ENCODE measurements around the gene POU2F2. TPM values are rescaled to one million over a fixed set of nuclear protein-coding genes. Genes with fewer than 3 reads are reported as not detected.
A peak's percentile ranks its signal among the peaks of the same experiment; 100 is the strongest.

Gene POU2F2
- total RNA-seq, 4 donors from 2014 or later = 0.67 to 3.8 (median 1.0) TPM

- intact Hi-C loops (cut with DNase I; ENCODE audit: low total_unique reads) = no loop called here
- DNase-seq (ENCODE audit: low spot score in 2 of 2) = no peak
- 1 to 2% methylated on average over 34 of the region's 34 CpGs for WGBS, 2 donors
- peak overlapping the region; percentile 30 for H3K4me3 ChIP-seq (ENCODE audit: low read depth, poor library complexity, severe bottlenecking)
- TF ChIP-seq, protein P1, sequence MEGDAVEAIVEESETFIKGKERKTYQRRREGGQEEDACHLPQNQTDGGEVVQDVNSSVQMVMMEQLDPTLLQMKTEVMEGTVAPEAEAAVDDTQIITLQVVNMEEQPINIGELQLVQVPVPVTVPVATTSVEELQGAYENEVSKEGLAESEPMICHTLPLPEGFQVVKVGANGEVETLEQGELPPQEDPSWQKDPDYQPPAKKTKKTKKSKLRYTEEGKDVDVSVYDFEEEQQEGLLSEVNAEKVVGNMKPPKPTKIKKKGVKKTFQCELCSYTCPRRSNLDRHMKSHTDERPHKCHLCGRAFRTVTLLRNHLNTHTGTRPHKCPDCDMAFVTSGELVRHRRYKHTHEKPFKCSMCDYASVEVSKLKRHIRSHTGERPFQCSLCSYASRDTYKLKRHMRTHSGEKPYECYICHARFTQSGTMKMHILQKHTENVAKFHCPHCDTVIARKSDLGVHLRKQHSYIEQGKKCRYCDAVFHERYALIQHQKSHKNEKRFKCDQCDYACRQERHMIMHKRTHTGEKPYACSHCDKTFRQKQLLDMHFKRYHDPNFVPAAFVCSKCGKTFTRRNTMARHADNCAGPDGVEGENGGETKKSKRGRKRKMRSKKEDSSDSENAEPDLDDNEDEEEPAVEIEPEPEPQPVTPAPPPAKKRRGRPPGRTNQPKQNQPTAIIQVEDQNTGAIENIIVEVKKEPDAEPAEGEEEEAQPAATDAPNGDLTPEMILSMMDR (IDR thresholded peaks at IDR 0.05) = no peak
- no peak for TF ChIP-seq POLR2A (IDR thresholded peaks at IDR 0.05)
Observed at GRCh38 chr19:42175952-42176648, 43.9 kb upstream of the POU2F2 start.

- 55 to 59% methylated on average over 6 of the region's 6 CpGs for WGBS, 2 donors
- H3K4me3 ChIP-seq (ENCODE audit: low read depth, poor library complexity, severe bottlenecking) = no peak overlapping the region
- DNase-seq (ENCODE audit: low spot score in 2 of 2) = no peak
- no peak for TF ChIP-seq POLR2A (IDR thresholded peaks at IDR 0.05)
- TF ChIP-seq, protein P1 (IDR thresholded peaks at IDR 0.05) = no peak
- intact Hi-C loops (cut with DNase I; ENCODE audit: low total_unique reads) = no loop called here
Observed at GRCh38 chr19:42174958-42175734, 42.9 kb upstream of the POU2F2 start.

GRCh38 chr19:42174188-42174587, 41.9 kb upstream of the POU2F2 start:
- H3K4me3 ChIP-seq (ENCODE audit: low read depth, poor library complexity, severe bottlenecking) = no peak overlapping the region
- no peak for DNase-seq (ENCODE audit: low spot score in 2 of 2)
- WGBS, 2 donors = 92 to 94% methylated on average over 11 of the region's 11 CpGs
- intact Hi-C loops (cut with DNase I; ENCODE audit: low total_unique reads) = no loop called here
- no peak for TF ChIP-seq POLR2A (IDR thresholded peaks at IDR 0.05)
- TF ChIP-seq, protein P1 (IDR thresholded peaks at IDR 0.05) = no peak

- WGBS, 2 donors = 76 to 77% methylated on average over 5 of the region's 5 CpGs
- H3K4me3 ChIP-seq (ENCODE audit: low read depth, poor library complexity, severe bottlenecking) = no peak overlapping the region
- TF ChIP-seq, protein P1 (IDR thresholded peaks at IDR 0.05) = no peak
- no peak for TF ChIP-seq POLR2A (IDR thresholded peaks at IDR 0.05)
- intact Hi-C loops (cut with DNase I; ENCODE audit: low total_unique reads) = no loop called here
- no peak for DNase-seq (ENCODE audit: low spot score in 2 of 2)
Observed at GRCh38 chr19:42173695-42174094, 41.4 kb upstream of the POU2F2 start.

GRCh38 chr19:42172261-42172660, 40.0 kb upstream of the POU2F2 start:
- no peak for DNase-seq (ENCODE audit: low spot score in 2 of 2)
- WGBS, 2 donors = 94 to 95% methylated on average over 7 of the region's 7 CpGs
- intact Hi-C loops (cut with DNase I; ENCODE audit: low total_unique reads) = no loop called here
- H3K4me3 ChIP-seq (ENCODE audit: low read depth, poor library complexity, severe bottlenecking) = no peak overlapping the region
- TF ChIP-seq, protein P1 (IDR thresholded peaks at IDR 0.05) = no peak
- TF ChIP-seq POLR2A (IDR thresholded peaks at IDR 0.05) = no peak

All from lower leg skin (tissue), 4 donors.